Activated CD8-positive, alpha-beta memory T cell treated with anti-CD3 and anti-CD28 coated beads, Interleukin-2, amount 10 ng/mL, durations not matched to agents 7 days and 5 days (primary cell): ENCODE results near the gene CDC42SE2. TPM values are rescaled to one million over a fixed set of nuclear protein-coding genes. Genes with fewer than 3 reads are reported as not detected.
A peak's percentile ranks its signal among the peaks of the same experiment; 100 is the strongest.
"Not testable (repeated sequence)": the region's sequence is repeated elsewhere in the genome, so short reads cannot be mapped to it uniquely, and the experiment has no call there.

Experiments
- ATAC-seq: fragments of 150-1000 bp; cut with Tn5 transposase; one replicate; pipeline ENCODE4 v1.10.0; 2021; ENCODE audit warnings: moderate library complexity
- CTCF ChIA-PET: fragments of 350-600 bp; sonication (Branson Sonifier 250); formaldehyde crosslinking; loops from one replicate; lab custom pipeline; 2021; ENCODE audit warnings: antibody characterized with exemption; lab: Charles Lee
- DNase-seq: peaks from one replicate; pipeline ENCODE4 v3.0.0-alpha.2; 2020
- H3K27ac Mint-ChIP-seq: one replicate; pipeline ENCODE4 v1.8.0; 2021; ENCODE audit warnings: mild to moderate bottlenecking, mixed read lengths
- H3K27me3 Mint-ChIP-seq: one replicate; pipeline ENCODE4 v1.8.0; 2021; ENCODE audit warnings: mixed read lengths
- H3K36me3 Mint-ChIP-seq: one replicate; pipeline ENCODE4 v1.8.0; 2021; ENCODE audit warnings: mild to moderate bottlenecking, mixed read lengths
- H3K4me1 Mint-ChIP-seq: one replicate; pipeline ENCODE4 v1.8.0; 2021; ENCODE audit warnings: mixed read lengths
- H3K4me3 Mint-ChIP-seq: one replicate; pipeline ENCODE4 v1.8.0; 2021; ENCODE audit warnings: mild to moderate bottlenecking, moderate library complexity, mixed read lengths
- H3K9me3 Mint-ChIP-seq: one replicate; pipeline ENCODE4 v1.8.0; 2022; ENCODE audit warnings: low read depth, mixed read lengths
- total RNA-seq, 2 experiments: library from RNA; stranded (reverse); gene quantifications; one replicate each; pipeline ENCODE4 v1.2.3, GENCODE V29; 2021

CDC42SE2 gene
- total RNA-seq, 2 experiments from 2014 or later = 118 to 149 TPM

GRCh38 chr5:131285703-131286399 lies 22.0 kb downstream of the CDC42SE2 start:
- Mint-ChIP-seq H3K27ac (peak overlapping the region; percentile 75), H3K36me3 (peaks cover 52% of the 10 kb centered on the region), H3K4me1 (peaks cover 80% of the 10 kb centered on the region), H3K4me3 (no peak overlapping the region), H3K27me3 (no peaks in the 10 kb centered on the region), H3K9me3 (no peaks in the 10 kb centered on the region)
- DNase-seq (no peak), ATAC-seq (peak; percentile 11)
- CTCF ChIA-PET = interaction anchor here (0.6 to 2.7 kb wide), 7 partner anchors 20 to 117 kb away, joined by 3 to 6 read pairs (median 3); partner anchors contain the start of gene CDC42SE2

DNA sequence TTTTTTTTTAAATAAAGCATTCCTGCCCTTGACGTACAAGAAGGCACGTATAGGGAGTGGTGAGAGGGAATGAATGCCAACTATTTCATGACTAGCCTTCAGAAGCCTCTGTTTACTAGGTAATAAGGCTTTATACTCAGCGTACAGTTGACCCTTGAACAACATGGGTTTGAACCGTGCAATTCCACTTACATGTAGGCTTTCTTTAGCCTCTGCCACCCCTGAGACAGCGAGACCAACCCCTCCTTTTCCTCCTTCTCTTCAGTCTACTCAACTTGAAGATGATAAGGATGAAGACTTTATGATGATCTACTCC lies 22.5 kb downstream of the CDC42SE2 start:
- Mint-ChIP-seq H3K36me3 (peaks cover 49% of the 10 kb centered on the region), H3K4me1 (peaks cover 76% of the 10 kb centered on the region), H3K27ac (no peak overlapping the region), H3K9me3 (no peaks in the 10 kb centered on the region), H3K27me3 (no peaks in the 10 kb centered on the region), H3K4me3 (no peak overlapping the region)
- ATAC-seq (no peak), DNase-seq (no peak)
- CTCF ChIA-PET = interaction anchor here (0.7 to 2.7 kb wide), 3 partner anchors 21 to 88 kb away, joined by 3 to 6 read pairs (median 6); partner anchors contain the start of gene CDC42SE2

DNA sequence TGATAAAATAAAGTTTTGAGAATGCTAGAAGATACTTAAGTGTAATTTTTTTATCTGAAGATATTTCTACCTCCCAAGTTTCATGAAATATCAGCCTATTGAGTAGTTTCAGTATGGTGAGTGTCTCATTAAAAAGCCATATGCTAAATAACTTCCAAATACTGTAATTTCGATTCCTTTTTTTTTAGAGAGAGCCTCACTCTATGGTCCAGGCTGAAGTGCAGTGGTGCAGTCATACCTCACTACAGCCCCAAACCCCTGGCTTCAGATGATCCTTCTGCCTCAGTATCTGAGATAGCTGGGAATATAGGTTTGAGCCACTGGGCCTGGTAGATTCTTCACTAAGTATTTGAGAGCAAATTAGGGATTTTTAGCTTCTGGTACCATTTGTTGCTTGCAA lies 24.5 kb downstream of the CDC42SE2 start:
- ATAC-seq = no peak
- Mint-ChIP-seq H3K4me3 (peak overlapping the region; percentile 63), H3K9me3 (no peaks in the 10 kb centered on the region), H3K4me1 (peaks cover 68% of the 10 kb centered on the region), H3K27me3 (no peaks in the 10 kb centered on the region), H3K36me3 (peaks cover 42% of the 10 kb centered on the region), H3K27ac (peak overlapping the region; percentile 84)
- no peak for DNase-seq
- CTCF ChIA-PET = interaction anchor here (1.2 to 1.6 kb wide), 2 partner anchors 36 to 63 kb away, joined by 3 read pairs; no protein-coding TSS in a partner anchor

DNA sequence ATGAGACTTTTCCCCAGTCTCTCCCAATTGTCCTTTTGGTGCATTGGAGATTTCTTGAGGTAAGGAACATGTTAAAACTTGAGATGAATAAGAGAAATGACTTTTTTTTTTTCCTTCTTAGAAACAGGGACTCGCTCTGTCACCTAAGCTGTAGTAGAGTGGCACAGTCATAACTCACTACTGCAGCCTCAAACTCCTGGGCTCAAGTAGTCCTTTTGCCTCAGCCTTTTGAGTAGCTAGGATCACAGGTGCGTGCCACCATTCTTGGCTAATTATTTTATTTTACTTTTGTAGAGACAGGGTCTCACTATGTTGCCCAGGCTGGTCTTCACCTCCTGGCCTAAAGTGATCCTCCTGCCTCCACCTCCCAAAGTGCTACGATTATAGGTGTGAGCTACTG lies 25.9 kb downstream of the CDC42SE2 start:
- Mint-ChIP-seq H3K9me3 (no peaks in the 10 kb centered on the region), H3K4me1 (peaks cover 68% of the 10 kb centered on the region), H3K27ac (peak overlapping the region; percentile 84), H3K4me3 (peak overlapping the region; percentile 63), H3K36me3 (peaks cover 51% of the 10 kb centered on the region), H3K27me3 (no peaks in the 10 kb centered on the region)
- ATAC-seq (peak; percentile 83), DNase-seq (no peak)
- CTCF ChIA-PET = interaction anchor here (0.7 to 1.6 kb wide), 7 partner anchors 9 to 92 kb away, joined by 3 to 7 read pairs (median 4); no protein-coding TSS in a partner anchor

- DNase-seq = no peak
- H3K4me1 Mint-ChIP-seq = peaks cover 65% of the 10 kb centered on the region
- H3K27me3 Mint-ChIP-seq = no peaks in the 10 kb centered on the region
- H3K9me3 Mint-ChIP-seq = no peaks in the 10 kb centered on the region
- no peak overlapping the region for H3K4me3 Mint-ChIP-seq
- peaks cover 55% of the 10 kb centered on the region for H3K36me3 Mint-ChIP-seq
- peak; percentile 43 for ATAC-seq
- peak overlapping the region; percentile 72 for H3K27ac Mint-ChIP-seq
- CTCF ChIA-PET = interaction anchor here (1.8 kb wide), 1 partner anchor 32 kb away, joined by 4 read pairs; the partner anchor contains the start of gene CDC42SE2
Measured at GRCh38 chr5:131296213-131296672, 32.4 kb downstream of the CDC42SE2 start.

DNA sequence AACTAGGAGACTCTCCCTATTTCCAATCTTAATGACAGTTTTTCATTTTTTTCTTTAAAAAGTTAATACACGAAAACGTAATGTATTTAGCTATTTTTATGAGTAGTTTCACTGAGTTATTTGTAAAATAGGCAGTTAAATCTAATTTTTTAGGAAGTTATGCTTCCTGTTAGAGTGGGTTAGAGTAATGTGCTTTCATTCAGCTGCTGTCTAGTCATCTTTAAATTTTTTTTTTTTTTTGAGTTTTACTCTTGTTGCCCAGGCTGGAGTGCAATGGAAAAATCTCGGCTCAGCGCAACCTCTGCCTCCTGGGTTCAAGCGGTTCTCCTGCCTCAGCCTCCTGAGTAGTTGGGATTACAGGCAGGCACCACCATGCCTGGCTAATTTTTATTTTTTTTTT lies 34.0 kb downstream of the CDC42SE2 start:
- ATAC-seq = no peak
- peaks cover 66% of the 10 kb centered on the region for H3K4me1 Mint-ChIP-seq

GRCh38 chr5:131299465-131299864 lies 35.6 kb downstream of the CDC42SE2 start:
- DNase-seq (no peak), ATAC-seq (no peak)
- peaks cover 48% of the 10 kb centered on the region for H3K36me3 Mint-ChIP-seq
- peaks cover 67% of the 10 kb centered on the region for H3K4me1 Mint-ChIP-seq
- no peak overlapping the region for H3K4me3 Mint-ChIP-seq
- peaks cover 2% of the 10 kb centered on the region for H3K9me3 Mint-ChIP-seq
- no peaks in the 10 kb centered on the region for H3K27me3 Mint-ChIP-seq
- CTCF ChIA-PET = no interaction called here
- peak overlapping the region; percentile 55 for H3K27ac Mint-ChIP-seq

More for the DNA sequence above, 34.0 kb downstream of the CDC42SE2 start:
- Mint-ChIP-seq H3K9me3 (no peaks in the 10 kb centered on the region), H3K4me3 (no peak overlapping the region), H3K27me3 (no peaks in the 10 kb centered on the region), H3K36me3 (peaks cover 56% of the 10 kb centered on the region), H3K27ac (no peak overlapping the region)
- CTCF ChIA-PET = interaction anchor here (0.6 to 1.8 kb wide), 2 partner anchors 80 to 83 kb away, joined by 3 read pairs; no protein-coding TSS in a partner anchor
- DNase-seq = no peak

DNA sequence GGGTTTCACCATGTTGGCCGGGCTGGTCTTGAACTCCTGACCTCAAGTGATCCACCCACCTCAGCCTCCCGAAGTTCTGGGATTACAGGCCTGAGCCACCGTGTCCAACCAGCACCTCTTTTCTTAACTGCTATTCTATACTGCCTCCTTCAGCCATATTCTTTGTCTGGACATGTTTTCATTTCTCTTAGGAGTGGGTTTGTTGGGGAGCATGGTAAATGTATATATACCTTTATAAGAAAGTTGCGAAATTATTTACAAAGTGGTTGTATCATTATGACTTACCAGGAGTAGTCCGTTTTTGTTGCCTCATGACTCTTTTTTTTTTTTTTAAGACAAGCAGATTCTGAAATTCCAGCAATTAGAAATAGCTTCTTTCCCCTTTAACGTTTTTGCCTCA lies 38.7 kb downstream of the CDC42SE2 start:
- no peak for DNase-seq
- peaks cover 9% of the 10 kb centered on the region for H3K9me3 Mint-ChIP-seq
- ATAC-seq = no peak
- H3K4me3 Mint-ChIP-seq = no peak overlapping the region
- peaks cover 53% of the 10 kb centered on the region for H3K36me3 Mint-ChIP-seq
- H3K4me1 Mint-ChIP-seq = peaks cover 60% of the 10 kb centered on the region
- CTCF ChIA-PET = interaction anchor here (0.7 kb wide), 1 partner anchor 10 kb away, joined by 3 read pairs; no protein-coding TSS in a partner anchor
- H3K27me3 Mint-ChIP-seq = no peaks in the 10 kb centered on the region
- H3K27ac Mint-ChIP-seq = peak overlapping the region; percentile 70

GRCh38 chr5:131303537-131303936 lies 39.7 kb downstream of the CDC42SE2 start:
- no peak for DNase-seq
- ATAC-seq = no peak
- Mint-ChIP-seq H3K4me1 (peaks cover 59% of the 10 kb centered on the region), H3K27ac (peak overlapping the region; percentile 24), H3K36me3 (peaks cover 52% of the 10 kb centered on the region), H3K9me3 (peaks cover 9% of the 10 kb centered on the region), H3K27me3 (no peaks in the 10 kb centered on the region), H3K4me3 (no peak overlapping the region)
- CTCF ChIA-PET = interaction anchor here (1.6 kb wide), 1 partner anchor 79 kb away, joined by 4 read pairs; no protein-coding TSS in a partner anchor

DNA sequence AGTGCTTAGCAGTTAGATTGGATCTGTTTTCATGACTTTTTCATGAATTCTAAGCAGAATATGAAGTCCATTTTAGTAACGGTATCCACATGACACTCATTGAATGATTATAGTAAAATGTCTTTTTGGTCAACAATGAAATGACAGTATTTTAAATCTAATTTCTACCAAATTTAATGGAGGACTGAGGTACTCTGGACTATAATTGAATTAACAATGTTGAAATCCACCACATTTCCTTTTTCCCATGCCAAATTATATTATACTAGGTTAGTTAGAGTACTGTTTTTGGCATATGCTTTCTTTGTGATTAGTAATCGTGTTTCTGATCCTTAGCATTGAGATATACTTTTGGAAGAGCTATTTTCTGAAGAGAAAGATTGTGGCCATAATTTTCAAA lies 40.6 kb downstream of the CDC42SE2 start:
- Mint-ChIP-seq H3K27me3 (no peaks in the 10 kb centered on the region), H3K4me3 (no peak overlapping the region), H3K36me3 (peaks cover 44% of the 10 kb centered on the region), H3K4me1 (peaks cover 50% of the 10 kb centered on the region), H3K27ac (no peak overlapping the region), H3K9me3 (peaks cover 9% of the 10 kb centered on the region)
- no peak for ATAC-seq
- CTCF ChIA-PET = interaction anchor here (1.6 kb wide), 1 partner anchor 78 kb away, joined by 4 read pairs; no protein-coding TSS in a partner anchor
- no peak for DNase-seq

GRCh38 chr5:131305138-131305689 lies 41.4 kb downstream of the CDC42SE2 start:
- H3K4me3 Mint-ChIP-seq = no peak overlapping the region
- H3K36me3 Mint-ChIP-seq = peaks cover 38% of the 10 kb centered on the region
- H3K4me1 Mint-ChIP-seq = peaks cover 49% of the 10 kb centered on the region
- no peak for ATAC-seq
- no peaks in the 10 kb centered on the region for H3K27me3 Mint-ChIP-seq
- H3K9me3 Mint-ChIP-seq = peaks cover 9% of the 10 kb centered on the region
- CTCF ChIA-PET = interaction anchor here (1.6 kb wide), 1 partner anchor 77 kb away, joined by 4 read pairs; no protein-coding TSS in a partner anchor
- peak overlapping the region; percentile 31 for H3K27ac Mint-ChIP-seq
- DNase-seq = no peak

- peaks cover 36% of the 10 kb centered on the region for H3K36me3 Mint-ChIP-seq
- ATAC-seq = no peak
- no peak overlapping the region for H3K27ac Mint-ChIP-seq
- CTCF ChIA-PET = no interaction called here
- no peaks in the 10 kb centered on the region for H3K27me3 Mint-ChIP-seq
- peaks cover 9% of the 10 kb centered on the region for H3K9me3 Mint-ChIP-seq
- peaks cover 50% of the 10 kb centered on the region for H3K4me1 Mint-ChIP-seq
- no peak overlapping the region for H3K4me3 Mint-ChIP-seq
- DNase-seq = no peak
Measured at GRCh38 chr5:131305906-131306305, 42.1 kb downstream of the CDC42SE2 start.

- peak overlapping the region; percentile 78 for H3K27ac Mint-ChIP-seq
- peak overlapping the region; percentile 70 for H3K4me3 Mint-ChIP-seq
- ATAC-seq, H3K27me3 Mint-ChIP-seq, H3K9me3 Mint-ChIP-seq: not testable (repeated sequence)
- DNase-seq = peak; percentile 71
- H3K36me3 Mint-ChIP-seq = peaks cover 30% of the 10 kb centered on the region
- H3K4me1 Mint-ChIP-seq = peaks cover 63% of the 10 kb centered on the region
- CTCF ChIA-PET = interaction anchor here (0.7 to 1.9 kb wide), 3 partner anchors 9 to 70 kb away, joined by 3 to 6 read pairs (median 3); no protein-coding TSS in a partner anchor
Measured at GRCh38 chr5:131312235-131312772, 48.5 kb downstream of the CDC42SE2 start.
